CD14-positive monocyte (primary cell): ENCODE measurements around the gene ARHGDIB. TPM values are rescaled to one million over a fixed set of nuclear protein-coding genes. Genes with fewer than 3 reads are reported as not detected.

ENCODE experiments used
- DNase-seq, 3 donors: peaks; one replicate each; pipeline ENCODE4 v3.0.0-alpha.2; 2011 to 2022
- H2AFZ ChIP-seq: 2 replicates; pipeline ENCODE4 v1.6.0; 2012; ENCODE audit warnings: mild to moderate bottlenecking, low read depth, low read length, inconsistent platforms; ENCODE audit not compliant: insufficient read depth, poor library complexity, severe bottlenecking
- H3K27ac ChIP-seq, 2 donors: 1 replicate in 1 of 2; 2 replicates in 1 of 2; pipeline ENCODE4 v1.5.1; 2012 to 2013; ENCODE audit warnings: low read length in 2 of 2, control low read depth in 1 of 2, inconsistent platforms in 1 of 2, low read depth in 1 of 2, mild to moderate bottlenecking in 1 of 2
- H3K27me3 ChIP-seq, 2 donors: one replicate each; pipeline versions ENCODE4 v1.6.0 to v1.6.1; 2011 to 2013; ENCODE audit warnings: low read length in 2 of 2; ENCODE audit not compliant: control insufficient read depth in 2 of 2, insufficient read depth in 2 of 2
- H3K36me3 ChIP-seq, 2 donors: replicated peaks in 1 of 2; 1 replicate in 1 of 2; 2 replicates in 1 of 2; pipeline versions ENCODE4 v1.5.1 to v1.6.1; 2012 to 2013; ENCODE audit warnings: low read length in 2 of 2, control low read depth in 1 of 2, inconsistent platforms in 1 of 2, mild to moderate bottlenecking in 1 of 2; ENCODE audit not compliant: insufficient read depth in 2 of 2, control insufficient read depth in 1 of 2
- H3K4me1 ChIP-seq, 2 donors: 1 replicate in 1 of 2; 2 replicates in 1 of 2; pipeline versions ENCODE4 v1.5.1 to v1.6.1; 2012 to 2013; ENCODE audit warnings: low read length in 2 of 2, control low read depth in 1 of 2, inconsistent platforms in 1 of 2, mild to moderate bottlenecking in 1 of 2, moderate library complexity in 1 of 2; ENCODE audit not compliant: insufficient read depth in 2 of 2, control insufficient read depth in 1 of 2
- H3K4me2 ChIP-seq: replicated peaks from 2 replicates; pipeline ENCODE3; 2012; ENCODE audit warnings: low read length, moderate library complexity, mild to moderate bottlenecking; ENCODE audit not compliant: poor library complexity, severe bottlenecking; ENCODE audit errors: extremely low read depth
- H3K4me3 ChIP-seq, 3 experiments: fragments of 200-600 bp in 1 of 3; sonication (generic) in 1 of 3; replicated peaks in 1 of 3; 1 replicate in 2 of 3; 2 replicates in 1 of 3; pipeline ENCODE4 v1.5.1; 2011 to 2013; ENCODE audit warnings: low read length in 3 of 3, mild to moderate bottlenecking in 3 of 3, control low read depth in 2 of 3, low read depth in 2 of 3, inconsistent platforms in 1 of 3, moderate library complexity in 1 of 3
- H3K79me2 ChIP-seq: 2 replicates; pipeline ENCODE4 v1.6.0; 2012; ENCODE audit warnings: mild to moderate bottlenecking, control low read depth, inconsistent platforms, low read length, moderate library complexity; ENCODE audit not compliant: insufficient read depth
- H3K9ac ChIP-seq: 2 replicates; pipeline ENCODE4 v1.6.0; 2017; ENCODE audit warnings: low read length, mild to moderate bottlenecking; ENCODE audit not compliant: insufficient read depth, poor library complexity, severe bottlenecking
- H3K9me3 ChIP-seq, 2 donors: replicated peaks in 1 of 2; 1 replicate in 1 of 2; 2 replicates in 1 of 2; pipeline versions ENCODE4 v1.5.1 to v1.6.1; 2012 to 2013; ENCODE audit warnings: low read length in 2 of 2, control low read depth in 1 of 2; ENCODE audit not compliant: control insufficient read depth in 1 of 2, insufficient read depth in 1 of 2
- H4K20me1 ChIP-seq: 2 replicates; pipeline ENCODE4 v1.6.0; 2012; ENCODE audit warnings: mild to moderate bottlenecking, low read length, control low read depth, moderate library complexity; ENCODE audit not compliant: insufficient read depth
- H3K27ac Mint-ChIP-seq, 7 donors: one replicate each; pipeline ENCODE4 v1.8.0; 2020; ENCODE audit warnings: mild to moderate bottlenecking in 7 of 7, mixed read lengths in 7 of 7, moderate library complexity in 6 of 7, inconsistent platforms in 2 of 7
- H3K27me3 Mint-ChIP-seq, 3 donors: one replicate each; pipeline ENCODE4 v1.8.0; 2021 to 2022; ENCODE audit warnings: low read depth in 3 of 3, mild to moderate bottlenecking in 3 of 3, mixed read lengths in 3 of 3, moderate library complexity in 3 of 3, inconsistent platforms in 1 of 3
- H3K36me3 Mint-ChIP-seq, 2 donors: one replicate each; pipeline ENCODE4 v1.8.0; 2020; ENCODE audit warnings: mixed read lengths in 2 of 2, inconsistent platforms in 1 of 2, mild to moderate bottlenecking in 1 of 2
- H3K4me1 Mint-ChIP-seq: one replicate; pipeline ENCODE4 v1.8.0; 2020; ENCODE audit warnings: mild to moderate bottlenecking, mixed read lengths
- H3K4me3 Mint-ChIP-seq, 2 donors: one replicate each; pipeline ENCODE4 v1.8.0; 2020; ENCODE audit warnings: mild to moderate bottlenecking in 2 of 2, mixed read lengths in 2 of 2, moderate library complexity in 1 of 2
- H3K9me3 Mint-ChIP-seq, 7 donors: one replicate each; pipeline ENCODE4 v1.8.0; 2020 to 2022; ENCODE audit warnings: mixed read lengths in 7 of 7, mild to moderate bottlenecking in 6 of 7, moderate library complexity in 6 of 7, inconsistent platforms in 2 of 7
- CTCF ChIP-seq: fragments of 200-600 bp; IDR thresholded peaks from one replicate; pipeline ENCODE4 v1.8.0; 2022; ENCODE audit warnings: antibody characterized with exemption, mild to moderate bottlenecking
- WGBS: methylation state at CpG from one replicate; pipeline ENCODE4 v1.1.5; 2013; ENCODE audit warnings: missing lambda C conversion rate; ENCODE audit not compliant: insufficient coverage; 5-methylcytosine and 5-hydroxymethylcytosine counted together
- intact Hi-C, 2 donors: fragments of 100-400 bp; cut with micrococcal nuclease; formaldehyde crosslinking; loops; one replicate each; pipeline versions ENCODE4 v1.15.0 to v1.15.1; 2023
- polyA plus RNA-seq, 3 donors: library from polyadenylated mRNA; depleted of rRNA in 1 of 3; unstranded in 2 of 3; stranded (reverse) in 1 of 3; fragments of 300-500 nt in 2 of 3; fragments of >200 nt in 1 of 3; fragmentation: Illumina TruSeq in 2 of 3; gene quantifications; 1 replicate in 2 of 3; 2 replicates in 1 of 3; pipeline ENCODE4 v1.2.3, GENCODE V29; 2012 to 2021

The ARHGDIB gene
- polyA plus RNA-seq, 3 donors: 1,199 to 2,228 (median 1,854) TPM

- no peak overlapping the region for H3K4me3 ChIP-seq
- H3K9me3 Mint-ChIP-seq: no peaks in the 10 kb centered on the region
- no peak overlapping the region for H3K27ac ChIP-seq
- H3K27ac Mint-ChIP-seq: no peak overlapping the region
- H4K20me1 ChIP-seq: no peaks in the 10 kb centered on the region
- no peaks in the 10 kb centered on the region for H3K27me3 Mint-ChIP-seq
- no peaks in the 10 kb centered on the region for H3K79me2 ChIP-seq
- intact Hi-C loops: no loop called here
- H3K9me3 ChIP-seq: no peaks in the 10 kb centered on the region
- H3K4me2 ChIP-seq: no peak overlapping the region
- peaks cover 14% of the 10 kb centered on the region for H3K4me1 Mint-ChIP-seq
- H3K27me3 ChIP-seq: no peaks in the 10 kb centered on the region
- peaks cover 13 to 14% of the 10 kb centered on the region in 2 donors for H3K36me3 Mint-ChIP-seq
- H3K4me1 ChIP-seq: no peaks in the 10 kb centered on the region
- H3K36me3 ChIP-seq: peaks cover 0 to 5% of the 10 kb centered on the region in 2 donors
- no peak for TF ChIP-seq CTCF
- no peak for DNase-seq
- H3K4me3 Mint-ChIP-seq: no peak overlapping the region
- 100% methylated on average over 1 of the region's 5 CpGs for WGBS
- no peak overlapping the region for H2AFZ ChIP-seq
- H3K9ac ChIP-seq: no peak overlapping the region
Measured at GRCh38 chr12:14903386-14904098, 57.9 kb downstream of the ARHGDIB start.

- 0% methylated on average over 1 of the region's 2 CpGs for WGBS
- H4K20me1 ChIP-seq: no peaks in the 10 kb centered on the region
- no peak overlapping the region for H3K9ac ChIP-seq
- Mint-ChIP-seq H3K9me3 (no peaks in the 10 kb centered on the region), H3K27ac (no peak overlapping the region), H3K27me3 (no peaks in the 10 kb centered on the region), H3K36me3 (peaks cover 4% of the 10 kb centered on the region in 2 donors), H3K4me3 (no peak overlapping the region), H3K4me1 (peaks cover 14% of the 10 kb centered on the region)
- no peak overlapping the region for H3K4me2 ChIP-seq
- H3K4me1 ChIP-seq: no peaks in the 10 kb centered on the region
- H3K4me3 ChIP-seq: no peak overlapping the region
- H3K79me2 ChIP-seq: no peaks in the 10 kb centered on the region
- H3K9me3 ChIP-seq: no peaks in the 10 kb centered on the region
- no peak for TF ChIP-seq CTCF
- no peak overlapping the region for H2AFZ ChIP-seq
- H3K27me3 ChIP-seq: no peaks in the 10 kb centered on the region
- intact Hi-C loops: no loop called here
- no peak overlapping the region for H3K27ac ChIP-seq
- H3K36me3 ChIP-seq: no peaks in the 10 kb centered on the region
- no peak for DNase-seq
Measured at GRCh38 chr12:14902465-14902864, 58.9 kb downstream of the ARHGDIB start.
